HG02763 (cell line): ENCODE results near the gene HES2.
"Not testable (repeated sequence)": the region's sequence is repeated elsewhere in the genome, so short reads cannot be mapped to it uniquely, and the experiment has no call there.

ENCODE experiments used
- ATAC-seq: cut with Tn5 transposase; IDR thresholded peaks from one replicate; pipeline ENCODE4 v1.9.1; 2021; ENCODE audit warnings: mild to moderate bottlenecking, moderate library complexity; ENCODE audit not compliant: unreplicated experiment

The HES2 gene, protein sequence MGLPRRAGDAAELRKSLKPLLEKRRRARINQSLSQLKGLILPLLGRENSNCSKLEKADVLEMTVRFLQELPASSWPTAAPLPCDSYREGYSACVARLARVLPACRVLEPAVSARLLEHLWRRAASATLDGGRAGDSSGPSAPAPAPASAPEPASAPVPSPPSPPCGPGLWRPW

DNA sequence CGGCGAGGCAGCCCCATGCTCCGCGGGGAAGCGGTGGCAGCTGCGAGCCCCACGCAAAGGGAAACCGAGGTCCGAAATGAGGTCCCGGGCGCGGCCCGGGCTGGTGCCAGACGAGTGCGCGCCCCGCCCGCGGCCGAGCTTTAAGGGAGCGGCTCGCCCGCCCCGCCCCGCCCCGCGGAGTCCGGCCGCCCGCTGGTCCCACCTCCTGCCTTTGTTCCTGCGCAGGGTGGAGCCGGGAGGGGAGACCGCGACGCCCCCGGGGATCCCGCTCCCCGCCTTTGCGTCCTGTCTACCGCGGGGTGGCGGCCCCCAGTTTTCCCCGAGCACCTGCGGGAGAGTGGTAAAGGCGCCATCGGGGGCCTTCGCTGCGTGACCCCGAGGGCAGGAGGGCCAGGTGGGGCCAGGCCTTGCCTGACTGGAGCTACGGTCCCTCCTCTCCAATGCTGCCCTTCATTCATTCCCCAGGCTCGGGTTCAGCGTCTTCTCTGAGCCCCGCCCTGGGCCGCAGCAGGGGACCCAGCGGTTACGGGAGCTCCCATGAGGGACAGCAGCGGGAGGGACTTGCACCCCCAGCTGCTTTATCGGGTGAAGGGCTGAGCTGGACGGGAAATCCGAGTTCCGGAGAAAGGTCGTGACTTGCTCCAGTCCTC, at the start of gene HES2:
Gene HES2, minus strand, starts transcription at position 116 of the 650 bp plus-strand sequence. Its CDS starts 99 bp downstream, at position 17.
- no peak for ATAC-seq

DNA sequence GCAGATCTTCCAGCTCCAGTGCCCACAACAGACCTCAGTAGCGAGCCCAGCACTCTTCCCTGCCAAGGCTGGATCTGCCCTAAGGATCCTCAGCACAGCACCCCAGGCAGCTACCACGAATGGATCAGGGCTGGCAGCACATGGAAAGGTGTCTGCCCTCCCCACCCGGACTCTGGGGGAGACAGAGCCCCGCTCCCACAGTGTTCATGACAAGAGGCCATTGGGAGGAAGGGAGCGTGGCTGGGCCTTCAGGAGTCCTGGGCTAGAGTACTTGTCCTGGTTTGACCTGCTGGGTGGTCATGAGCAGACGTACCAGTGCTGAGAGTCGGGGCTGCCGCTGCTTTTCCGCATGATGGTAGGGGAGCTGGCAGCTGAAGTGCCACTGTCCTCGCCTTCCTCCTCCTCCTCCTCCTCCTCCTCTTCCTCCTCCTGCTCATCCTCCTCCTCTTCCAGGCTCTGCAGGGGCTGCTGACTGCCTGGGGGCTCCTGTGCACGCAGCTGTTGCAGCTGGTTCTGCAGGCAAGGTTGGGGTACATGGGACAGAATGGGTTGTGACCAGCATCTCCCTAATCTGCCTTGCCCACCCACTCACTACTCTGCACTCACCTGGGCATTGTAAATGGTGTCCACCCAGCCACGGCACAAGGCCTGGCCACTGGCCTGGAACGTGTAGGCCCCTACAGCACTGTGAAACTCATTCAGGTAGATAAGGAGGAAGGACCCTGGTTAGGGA, 49.2 kb upstream of the HES2 start:
- no peak for ATAC-seq

DNA sequence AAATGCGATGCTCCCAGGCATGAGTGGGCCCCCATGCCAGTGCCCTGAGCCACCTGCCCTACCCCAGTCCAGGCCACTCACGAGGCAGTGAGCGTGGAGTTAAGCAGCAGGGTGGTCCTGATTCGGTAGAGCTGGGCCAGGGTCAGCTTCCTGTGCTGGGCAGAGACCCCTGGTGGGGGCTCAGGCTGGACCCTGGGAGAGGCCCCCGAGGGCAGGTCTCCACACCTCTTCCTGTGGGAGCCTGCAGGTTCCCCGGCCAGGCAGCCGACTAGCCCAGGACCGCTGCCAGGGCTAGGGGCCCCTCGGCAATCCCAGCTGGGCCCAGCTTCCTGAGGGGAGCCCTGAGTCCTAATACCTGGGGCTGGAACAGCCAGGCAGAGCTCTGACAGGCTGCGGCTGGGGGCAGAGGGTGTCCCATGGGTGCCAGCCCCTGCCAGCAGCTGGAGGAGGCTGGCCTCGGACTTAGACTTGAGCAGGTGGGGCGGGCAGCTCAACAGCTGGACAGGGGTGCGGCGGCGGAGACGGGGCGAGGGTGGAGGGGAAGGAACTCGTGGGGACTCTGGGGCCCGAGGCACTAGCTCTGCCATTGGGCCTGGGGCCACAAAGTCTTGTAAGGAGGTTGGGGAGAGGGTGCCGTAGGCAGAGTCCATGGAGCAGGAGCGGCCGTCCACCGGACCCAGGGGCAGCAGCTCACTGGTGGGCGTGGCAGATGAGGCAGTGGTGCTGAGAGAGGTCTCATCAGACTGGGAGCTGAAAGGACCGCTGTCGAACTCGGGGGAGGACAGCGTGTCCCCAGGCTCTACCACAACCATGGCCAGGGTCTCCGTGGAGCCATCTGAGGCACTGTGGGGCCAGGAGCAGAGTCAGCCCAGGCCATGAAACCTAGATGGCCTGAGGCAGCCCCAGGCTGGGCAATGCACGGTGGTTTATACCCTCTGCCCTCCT, 48.3 kb upstream of the HES2 start:
- no peak for ATAC-seq

DNA sequence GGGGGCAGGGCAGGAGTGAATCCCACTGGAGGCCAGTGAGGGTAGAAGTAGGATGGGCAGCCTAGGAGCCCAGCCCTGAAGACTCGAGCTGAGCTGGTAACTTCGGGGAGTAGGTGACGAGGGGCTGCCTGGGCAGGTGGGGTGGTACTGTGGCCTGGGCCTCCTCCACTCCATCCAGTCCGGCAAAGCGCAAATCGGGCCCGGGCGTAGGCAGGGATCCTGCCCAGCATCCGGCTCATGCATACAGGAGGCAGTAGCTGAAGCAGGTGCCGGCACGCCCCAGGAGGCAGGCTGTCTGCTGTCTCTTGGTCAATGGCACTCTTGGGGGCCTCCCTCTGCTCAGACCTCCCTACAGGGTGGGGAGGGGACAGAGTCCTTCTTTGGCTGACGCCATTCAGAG, 47.5 kb upstream of the HES2 start:
- no peak for ATAC-seq

DNA sequence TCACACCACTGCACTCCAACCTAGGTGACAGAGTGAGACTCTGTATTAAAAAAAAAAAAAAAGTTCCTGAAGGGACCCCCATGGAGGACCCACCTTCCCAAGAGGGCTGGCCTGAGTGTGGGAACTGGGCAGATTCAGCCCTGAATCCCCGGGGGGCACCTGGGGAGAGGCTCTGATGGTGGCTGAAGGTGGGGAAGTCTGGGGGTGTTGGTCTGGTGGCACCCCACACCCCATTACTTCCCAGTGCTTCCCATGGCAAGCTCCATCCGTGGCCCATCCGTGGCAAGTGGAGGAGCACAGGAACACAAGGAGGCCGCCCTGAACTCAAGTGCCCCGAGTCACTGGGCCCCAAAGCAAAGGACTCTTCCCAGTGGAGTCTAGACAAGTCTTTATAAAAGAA, 47.0 kb upstream of the HES2 start:
- ATAC-seq = no peak

DNA sequence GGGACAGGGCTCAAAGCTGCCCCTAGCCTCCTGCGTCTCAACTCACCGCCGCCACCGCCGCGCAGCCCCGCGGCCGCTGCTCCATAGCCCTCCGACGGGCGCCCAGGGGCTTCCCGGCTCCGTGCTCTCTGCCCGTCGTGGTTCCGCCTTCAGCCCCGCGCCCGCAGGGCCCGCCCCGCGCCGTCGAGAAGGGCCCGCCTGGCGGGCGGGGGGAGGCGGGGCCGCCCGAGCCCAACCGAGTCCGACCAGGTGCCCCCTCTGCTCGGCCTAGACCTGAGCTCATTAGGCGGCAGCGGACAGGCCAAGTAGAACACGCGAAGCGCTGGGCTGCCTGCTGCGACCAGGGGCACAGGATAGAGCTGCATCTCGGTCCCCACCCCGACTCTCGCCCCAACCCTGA, 46.3 kb upstream of the HES2 start, which contains the start of gene TNFRSF25:
Gene TNFRSF25, minus strand, starts transcription at position 151 of the 400 bp plus-strand sequence. Its CDS starts 66 bp downstream, at position 85.
- ATAC-seq = no peak

DNA sequence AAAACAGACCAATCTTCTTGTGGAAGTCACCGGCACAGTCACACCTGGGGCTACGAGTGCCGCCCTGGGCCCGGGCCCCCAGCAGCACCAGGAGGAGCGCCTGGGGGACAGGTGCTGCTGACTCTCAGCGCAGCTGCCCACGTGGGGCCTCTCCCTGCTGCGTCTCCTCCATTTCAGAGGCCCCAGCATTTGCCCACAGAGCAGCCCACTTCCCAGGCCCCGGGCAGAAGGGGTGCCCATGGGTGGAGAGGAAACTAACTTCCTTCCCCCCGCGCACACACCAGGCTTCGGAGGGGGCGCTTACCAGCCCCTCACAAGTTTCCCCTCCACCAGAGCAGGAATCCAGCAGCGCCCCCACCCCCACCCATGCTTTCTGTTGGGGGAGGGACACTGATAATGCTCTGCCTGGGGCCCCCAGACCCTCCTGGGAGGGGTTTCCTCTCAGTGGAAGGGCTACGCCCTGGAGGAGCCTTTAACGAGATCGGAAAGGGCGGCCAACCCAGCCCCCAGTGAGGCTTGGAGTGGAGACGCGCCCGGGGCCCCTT, 45.8 kb upstream of the HES2 start:
- no peak for ATAC-seq

DNA sequence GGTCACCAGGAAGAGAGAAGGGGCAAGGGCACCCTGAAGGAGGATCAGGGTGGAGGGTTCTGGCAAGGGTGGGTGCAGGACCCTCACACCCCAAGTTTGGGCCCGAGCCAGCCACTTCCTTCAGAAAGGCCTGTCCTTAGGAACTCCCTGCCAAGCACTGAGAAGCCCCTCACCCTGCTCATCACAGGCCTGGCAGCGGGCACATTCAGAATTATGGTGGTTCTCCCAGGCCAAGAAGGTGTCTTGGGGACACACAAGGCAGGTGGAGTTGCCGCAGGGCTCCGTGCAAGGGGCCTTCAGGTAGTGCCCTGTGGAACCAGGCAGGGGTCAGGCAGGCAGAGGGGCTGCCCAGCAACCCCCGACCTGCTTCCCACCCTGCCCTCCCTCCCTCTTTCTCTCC, 45.2 kb upstream of the HES2 start:
- ATAC-seq = no peak

DNA sequence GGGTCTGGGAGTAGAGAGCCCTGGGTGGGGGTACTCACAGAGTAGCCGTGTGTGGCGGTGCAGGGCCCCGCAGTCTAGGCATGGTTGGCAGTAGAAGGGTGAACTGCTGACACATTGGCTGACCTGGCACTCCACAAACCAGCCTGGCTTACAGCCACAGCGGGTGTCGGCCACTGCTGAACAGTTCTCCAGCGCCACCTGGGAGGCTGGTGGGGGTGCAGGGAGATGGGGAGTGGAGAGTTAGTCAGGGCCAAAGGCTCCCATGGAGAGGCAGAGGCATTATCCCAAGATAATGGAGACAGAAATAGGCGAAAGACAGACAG, 44.8 kb upstream of the HES2 start:
- ATAC-seq = no peak

DNA sequence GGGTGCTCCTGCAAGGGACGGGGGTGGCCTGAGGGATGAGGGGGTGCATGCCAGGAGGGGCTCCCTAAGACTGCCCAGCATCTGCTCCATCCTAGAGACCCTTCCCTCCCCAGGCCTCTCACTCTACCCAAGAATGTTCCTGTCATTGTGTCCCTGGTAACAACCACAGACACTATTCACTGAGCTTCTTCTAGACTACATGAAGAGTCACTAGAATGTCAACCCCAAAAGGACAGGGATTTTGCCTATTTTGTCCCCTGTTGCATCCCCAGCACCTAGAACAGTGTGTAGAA, 43.3 kb upstream of the HES2 start:
- no peak for ATAC-seq

DNA sequence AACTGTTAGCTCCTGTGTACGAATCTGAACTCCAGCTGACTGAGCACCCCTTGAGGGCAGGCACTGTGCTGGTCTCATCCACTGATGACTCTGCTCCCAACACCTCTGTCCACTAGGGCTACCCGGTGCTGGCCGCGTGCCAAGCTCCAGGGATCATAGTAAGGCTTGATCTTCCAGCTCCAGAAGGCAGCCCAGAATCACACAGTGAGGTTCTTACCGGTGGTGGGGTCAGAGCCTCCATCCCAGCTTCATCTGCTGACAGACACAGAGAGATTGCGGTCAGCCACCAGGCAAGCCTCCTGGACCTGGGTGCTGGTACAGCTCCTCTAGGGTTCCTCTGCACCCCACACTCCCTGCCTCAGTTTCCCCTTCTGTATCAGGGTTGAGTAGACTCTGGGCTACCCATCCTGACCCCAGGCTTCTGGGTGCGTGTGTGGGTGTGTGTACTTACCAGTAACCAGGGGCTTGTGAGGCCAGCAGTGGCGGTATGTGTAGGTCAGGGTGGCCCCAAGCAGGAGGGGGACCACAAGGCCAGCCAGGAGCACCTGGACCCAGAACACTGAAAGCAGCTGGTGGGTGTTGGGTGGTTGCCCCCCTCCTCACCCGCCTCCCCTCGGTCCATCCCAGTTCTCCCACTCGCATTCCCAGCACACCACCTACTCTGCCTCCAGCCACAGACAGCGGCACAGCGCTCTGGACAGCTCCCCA, 42.8 kb upstream of the HES2 start:
- ATAC-seq = no peak

DNA sequence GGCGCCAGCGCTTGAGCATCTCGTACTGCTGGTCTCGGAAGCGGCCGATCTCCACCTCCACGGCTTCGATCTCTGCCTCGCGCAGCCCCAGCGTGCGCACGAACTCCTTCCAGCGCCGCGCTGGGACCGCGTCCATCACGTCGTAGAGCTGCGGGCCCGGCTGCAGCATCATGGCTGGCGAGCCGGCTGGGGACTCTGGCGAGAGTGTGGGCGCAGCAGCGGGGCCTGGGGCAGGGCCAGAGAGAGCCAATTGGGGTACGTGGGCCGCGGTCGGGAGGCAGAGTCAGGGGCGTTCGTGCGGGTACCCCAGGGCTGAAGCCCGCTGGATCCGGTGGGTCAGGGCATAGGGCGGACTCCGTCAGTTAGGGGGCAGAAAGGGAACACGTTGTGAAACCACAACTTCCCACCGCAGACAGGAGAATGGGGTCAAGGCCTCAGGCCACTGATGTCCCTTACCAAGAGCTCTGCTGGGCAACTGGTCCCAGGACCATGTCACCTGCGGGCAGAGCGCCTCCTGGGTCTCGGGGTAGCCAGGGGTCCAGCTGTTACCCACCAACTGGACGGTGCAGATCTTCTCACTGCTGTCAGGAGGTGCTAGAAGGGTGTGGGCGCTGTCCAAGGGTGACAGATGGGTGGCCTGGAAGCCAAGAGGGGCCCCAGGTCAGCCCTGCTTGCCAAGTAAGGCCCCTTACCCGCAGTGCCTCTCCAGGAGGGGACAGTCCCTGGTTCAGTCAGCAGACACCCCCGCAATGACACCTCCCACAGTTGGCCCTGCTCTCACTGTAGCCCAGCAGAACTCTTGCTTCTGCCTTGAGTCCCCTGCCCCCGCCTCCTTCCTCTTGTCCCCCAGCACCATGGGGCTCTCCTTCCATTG, 42.1 kb upstream of the HES2 start:
- ATAC-seq = no peak

DNA sequence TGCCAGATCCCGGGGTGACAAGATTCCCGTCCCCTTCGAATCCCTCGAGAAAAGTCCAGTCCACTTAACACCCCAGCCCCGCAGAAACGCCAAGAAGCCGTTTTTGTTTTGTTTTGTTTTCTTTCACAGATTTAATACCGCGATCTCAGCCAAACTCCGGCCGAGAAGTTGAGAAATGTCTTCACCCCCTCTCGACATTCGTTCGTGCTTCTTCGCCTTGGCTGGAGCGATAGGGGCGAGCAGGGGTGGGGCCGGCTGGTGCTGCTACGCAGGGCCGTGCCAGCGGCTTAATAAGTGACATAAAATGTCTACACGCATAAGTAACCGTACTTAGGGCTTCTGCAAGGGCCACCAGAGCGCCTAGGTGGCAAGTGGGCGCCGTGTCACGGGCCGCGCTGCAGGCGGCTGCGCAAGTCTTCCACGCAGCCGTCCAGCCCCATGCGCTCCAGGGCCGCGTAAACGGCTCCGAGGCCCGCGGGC, 41.4 kb upstream of the HES2 start:
- ATAC-seq = no peak

DNA sequence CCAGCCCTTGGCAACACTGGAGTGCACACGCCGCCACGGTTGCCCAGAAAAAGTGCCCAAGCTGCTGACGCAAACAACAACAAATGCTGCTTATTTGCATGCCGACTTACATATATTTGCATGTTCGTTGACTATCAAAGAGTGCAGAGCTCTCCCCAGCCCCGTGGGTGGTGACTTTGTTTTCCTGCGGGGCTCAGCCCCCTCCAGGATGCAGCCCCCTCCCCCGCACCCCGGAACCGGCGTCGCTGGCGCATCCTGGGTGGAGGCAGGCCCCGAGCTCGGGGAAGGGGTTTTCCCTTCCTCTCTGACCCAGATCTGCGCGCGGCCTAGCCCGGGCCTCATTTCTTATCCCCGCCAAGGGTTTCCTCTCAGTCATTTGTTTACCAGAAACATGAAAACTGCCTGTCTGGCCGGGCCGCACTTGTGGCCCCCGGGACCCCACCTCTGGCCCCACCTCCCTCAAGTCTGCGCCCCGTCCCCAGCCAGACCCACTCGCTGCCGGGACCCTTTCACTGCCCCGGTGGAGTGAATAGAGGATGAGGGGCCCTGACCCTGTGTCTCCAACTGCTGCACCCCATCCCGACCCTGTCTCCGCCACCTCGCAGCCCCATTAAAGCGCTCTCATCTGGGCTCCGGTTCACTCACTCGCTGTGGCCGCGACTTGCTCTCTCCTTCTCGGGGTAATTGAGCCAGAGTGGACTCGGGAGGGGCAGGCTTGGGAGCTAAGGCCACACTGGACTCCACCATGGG, 40.8 kb upstream of the HES2 start:
- no peak for ATAC-seq

DNA sequence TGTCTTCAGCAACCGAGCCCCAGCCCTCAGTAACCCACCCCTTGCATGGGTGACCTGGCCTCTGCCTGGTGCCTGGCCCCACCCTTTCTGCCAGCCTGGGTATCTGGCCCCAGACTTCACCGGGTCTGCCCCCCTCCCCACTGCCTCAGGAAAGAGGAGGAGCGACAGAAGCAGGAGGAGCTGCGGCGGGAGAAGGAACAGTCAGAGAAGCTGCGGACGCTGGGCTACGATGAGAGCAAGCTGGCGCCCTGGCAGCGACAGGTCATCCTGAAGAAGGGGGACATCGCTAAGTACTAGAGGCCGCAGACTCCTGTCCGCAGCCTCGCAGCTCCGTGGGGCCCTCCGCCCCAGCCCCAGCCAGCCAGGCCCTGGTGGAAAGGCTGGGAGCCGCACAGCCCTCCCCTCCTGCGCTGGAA, 40.1 kb upstream of the HES2 start:
- ATAC-seq = no peak

DNA sequence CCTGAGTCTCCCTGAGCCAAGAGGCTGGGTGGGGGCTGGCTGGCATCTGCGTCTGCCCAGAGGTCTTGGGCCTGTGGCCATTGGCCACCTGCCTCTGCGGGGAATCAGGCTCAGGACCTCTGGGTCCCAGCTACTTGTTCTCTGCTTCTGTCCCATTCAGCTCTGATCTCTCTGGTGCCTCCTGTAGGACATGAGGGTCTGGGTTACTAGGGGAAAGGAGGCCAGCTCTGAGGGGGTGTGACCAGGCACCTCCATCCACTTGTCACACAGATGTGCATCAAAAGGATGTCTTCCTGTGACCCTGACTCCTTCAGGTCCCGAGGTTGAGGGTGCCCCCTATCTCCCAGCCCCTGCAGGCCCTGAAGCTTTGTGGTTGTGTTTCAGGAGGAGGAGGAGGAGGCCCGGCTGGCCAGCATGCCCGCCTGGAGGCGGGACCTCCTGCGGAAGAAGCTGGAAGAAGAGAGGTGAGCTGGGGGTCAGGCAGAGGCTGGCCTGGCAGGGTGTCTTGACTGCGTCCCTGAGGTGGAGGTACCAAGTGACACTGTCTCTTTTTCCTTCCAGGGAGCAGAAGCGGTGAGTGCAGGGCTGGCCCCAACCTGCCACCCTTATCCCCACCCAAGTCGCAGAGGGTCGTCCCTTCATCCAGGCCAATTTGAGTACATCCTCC, 37.2 kb upstream of the HES2 start:
- no peak for ATAC-seq

DNA sequence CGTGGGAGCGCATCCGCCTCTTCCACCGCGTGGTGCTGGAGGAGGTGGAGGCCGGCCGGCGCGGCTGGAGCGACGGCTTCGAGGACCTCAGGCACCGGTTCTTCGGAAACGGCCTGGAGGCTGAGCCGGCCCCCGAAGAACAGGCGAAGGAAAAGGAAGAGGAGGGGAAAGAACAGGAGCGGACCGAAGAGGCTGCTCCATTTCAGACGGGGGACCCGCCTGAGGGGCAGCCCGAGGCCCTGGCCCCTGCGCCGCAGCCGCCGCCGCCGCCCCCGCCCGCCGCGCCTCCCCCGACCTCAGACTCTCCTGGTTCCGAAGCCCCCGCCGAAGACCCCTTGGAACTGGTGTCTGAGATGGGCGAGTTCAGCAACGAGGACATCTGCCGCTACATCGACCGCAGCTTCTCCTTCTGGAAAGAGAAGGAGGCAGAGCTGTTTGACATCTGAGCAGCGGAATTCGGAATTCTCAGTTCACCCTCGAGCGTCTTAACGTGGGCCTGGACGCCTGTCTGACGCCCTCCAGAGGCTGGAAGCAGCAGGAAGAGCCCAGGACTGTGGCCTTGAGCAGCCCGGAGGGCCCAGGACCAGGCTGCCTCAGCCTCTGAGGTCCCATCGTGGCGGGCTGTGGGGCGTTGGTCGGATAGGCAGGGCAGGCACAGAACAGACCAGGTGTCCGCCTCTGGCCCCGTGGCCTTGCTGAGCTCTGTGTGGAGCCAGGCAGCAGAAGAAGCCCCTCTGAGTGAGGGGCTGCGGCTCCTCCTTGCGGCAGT, 36.2 kb upstream of the HES2 start:
- not testable (repeated sequence) for ATAC-seq
